Brain microvascular endothelial cell (primary cell): ENCODE data around the gene CDH13.

Source experiments
- DNase-seq: peaks from one replicate; pipeline ENCODE4 v3.0.0-alpha.2; 2020
- H3K27ac ChIP-seq: fragments of 250-450 bp; sonication (Bioruptor Pico); 2 replicates; pipeline ENCODE4 v1.5.1; 2020; ENCODE audit warnings: mild to moderate bottlenecking, moderate library complexity
- H3K27me3 ChIP-seq: fragments of 250-450 bp; sonication (Bioruptor Pico); replicated peaks from 2 replicates; pipeline ENCODE4 v1.5.1; 2020; ENCODE audit warnings: mild to moderate bottlenecking
- H3K36me3 ChIP-seq: fragments of 250-450 bp; sonication (Bioruptor Pico); replicated peaks from 2 replicates; pipeline ENCODE4 v1.5.1; 2020; ENCODE audit warnings: mild to moderate bottlenecking
- H3K4me3 ChIP-seq: 2 replicates; pipeline ENCODE4 v1.5.1; 2011; ENCODE audit warnings: low read depth, mild to moderate bottlenecking, control low read depth, low read length, moderate library complexity
- CTCF ChIP-seq: IDR thresholded peaks from 2 replicates; pipeline ENCODE4 v1.5.1; 2011; ENCODE audit warnings: low read depth, mild to moderate bottlenecking, moderate library complexity, low read length, control low read depth, inconsistent platforms; ENCODE audit errors: missing control alignments
- in situ Hi-C: cut with HindIII; loops from 2 replicates; pipeline ENCODE4 v1.10.0; 2017; ENCODE audit warnings: low sequenced_read_pairs, low pct_ligation_motif_present

CDH13 gene

GRCh38 chr16:82841108-82841507, 214.3 kb downstream of the CDH13 start:
- Histone ChIP-seq H3K4me3 (no peak overlapping the region), H3K27ac (no peak overlapping the region), H3K36me3 (no peaks in the 10 kb centered on the region), H3K27me3 (no peaks in the 10 kb centered on the region)
- in situ Hi-C loops, result no loop called here
- no peak for DNase-seq
- TF ChIP-seq CTCF, result no peak

- H3K36me3 ChIP-seq, result no peaks in the 10 kb centered on the region
- no peak for TF ChIP-seq CTCF
- no peak overlapping the region for H3K27ac ChIP-seq
- H3K4me3 ChIP-seq, result no peak overlapping the region
- H3K27me3 ChIP-seq, result no peaks in the 10 kb centered on the region
- DNase-seq, result no peak
- in situ Hi-C loops, result no loop called here
Measured at GRCh38 chr16:82843606-82844271, 217.0 kb downstream of the CDH13 start.

GRCh38 chr16:82845116-82845515, 218.3 kb downstream of the CDH13 start:
- Histone ChIP-seq H3K27ac (no peak overlapping the region), H3K27me3 (no peaks in the 10 kb centered on the region), H3K4me3 (no peak overlapping the region), H3K36me3 (no peaks in the 10 kb centered on the region)
- no peak for TF ChIP-seq CTCF
- DNase-seq, result no peak
- in situ Hi-C loops, result no loop called here

GRCh38 chr16:82846806-82847205, 220.0 kb downstream of the CDH13 start:
- H3K4me3 ChIP-seq, result no peak overlapping the region
- in situ Hi-C loops, result no loop called here
- H3K36me3 ChIP-seq, result no peaks in the 10 kb centered on the region
- TF ChIP-seq CTCF, result no peak
- no peak overlapping the region for H3K27ac ChIP-seq
- DNase-seq, result no peak
- no peaks in the 10 kb centered on the region for H3K27me3 ChIP-seq

GRCh38 chr16:82848013-82848412, 221.2 kb downstream of the CDH13 start:
- H3K4me3 ChIP-seq, result no peak overlapping the region
- no peak overlapping the region for H3K27ac ChIP-seq
- H3K36me3 ChIP-seq, result no peaks in the 10 kb centered on the region
- TF ChIP-seq CTCF, result no peak
- in situ Hi-C loops, result no loop called here
- H3K27me3 ChIP-seq, result no peaks in the 10 kb centered on the region
- peak; percentile 7 for DNase-seq
